CD14-positive monocyte (primary cell): ENCODE results near the gene CHRNB2. TPM values are rescaled to one million over a fixed set of nuclear protein-coding genes. Genes with fewer than 3 reads are reported as not detected.

Experiments used
- DNase-seq, 3 donors: peaks; one replicate each; pipeline ENCODE4 v3.0.0-alpha.2; 2011 to 2022
- H2AFZ ChIP-seq: 2 replicates; pipeline ENCODE4 v1.6.0; 2012; ENCODE audit warnings: mild to moderate bottlenecking, low read depth, low read length, inconsistent platforms; ENCODE audit not compliant: insufficient read depth, poor library complexity, severe bottlenecking
- H3K27ac ChIP-seq, 2 donors: 1 replicate in 1 of 2; 2 replicates in 1 of 2; pipeline ENCODE4 v1.5.1; 2012 to 2013; ENCODE audit warnings: low read length in 2 of 2, control low read depth in 1 of 2, inconsistent platforms in 1 of 2, low read depth in 1 of 2, mild to moderate bottlenecking in 1 of 2
- H3K27me3 ChIP-seq, 2 donors: one replicate each; pipeline versions ENCODE4 v1.6.0 to v1.6.1; 2011 to 2013; ENCODE audit warnings: low read length in 2 of 2; ENCODE audit not compliant: control insufficient read depth in 2 of 2, insufficient read depth in 2 of 2
- H3K36me3 ChIP-seq, 2 donors: replicated peaks in 1 of 2; 1 replicate in 1 of 2; 2 replicates in 1 of 2; pipeline versions ENCODE4 v1.5.1 to v1.6.1; 2012 to 2013; ENCODE audit warnings: low read length in 2 of 2, control low read depth in 1 of 2, inconsistent platforms in 1 of 2, mild to moderate bottlenecking in 1 of 2; ENCODE audit not compliant: insufficient read depth in 2 of 2, control insufficient read depth in 1 of 2
- H3K4me1 ChIP-seq, 2 donors: 1 replicate in 1 of 2; 2 replicates in 1 of 2; pipeline versions ENCODE4 v1.5.1 to v1.6.1; 2012 to 2013; ENCODE audit warnings: low read length in 2 of 2, control low read depth in 1 of 2, inconsistent platforms in 1 of 2, mild to moderate bottlenecking in 1 of 2, moderate library complexity in 1 of 2; ENCODE audit not compliant: insufficient read depth in 2 of 2, control insufficient read depth in 1 of 2
- H3K4me2 ChIP-seq: replicated peaks from 2 replicates; pipeline ENCODE3; 2012; ENCODE audit warnings: low read length, moderate library complexity, mild to moderate bottlenecking; ENCODE audit not compliant: poor library complexity, severe bottlenecking; ENCODE audit errors: extremely low read depth
- H3K4me3 ChIP-seq, 3 experiments: fragments of 200-600 bp in 1 of 3; sonication (generic) in 1 of 3; replicated peaks in 1 of 3; 1 replicate in 2 of 3; 2 replicates in 1 of 3; pipeline ENCODE4 v1.5.1; 2011 to 2013; ENCODE audit warnings: low read length in 3 of 3, mild to moderate bottlenecking in 3 of 3, control low read depth in 2 of 3, low read depth in 2 of 3, inconsistent platforms in 1 of 3, moderate library complexity in 1 of 3
- H3K79me2 ChIP-seq: 2 replicates; pipeline ENCODE4 v1.6.0; 2012; ENCODE audit warnings: mild to moderate bottlenecking, control low read depth, inconsistent platforms, low read length, moderate library complexity; ENCODE audit not compliant: insufficient read depth
- H3K9ac ChIP-seq: 2 replicates; pipeline ENCODE4 v1.6.0; 2017; ENCODE audit warnings: low read length, mild to moderate bottlenecking; ENCODE audit not compliant: insufficient read depth, poor library complexity, severe bottlenecking
- H3K9me3 ChIP-seq, 2 donors: replicated peaks in 1 of 2; 1 replicate in 1 of 2; 2 replicates in 1 of 2; pipeline versions ENCODE4 v1.5.1 to v1.6.1; 2012 to 2013; ENCODE audit warnings: low read length in 2 of 2, control low read depth in 1 of 2; ENCODE audit not compliant: control insufficient read depth in 1 of 2, insufficient read depth in 1 of 2
- H4K20me1 ChIP-seq: 2 replicates; pipeline ENCODE4 v1.6.0; 2012; ENCODE audit warnings: mild to moderate bottlenecking, low read length, control low read depth, moderate library complexity; ENCODE audit not compliant: insufficient read depth
- H3K27ac Mint-ChIP-seq, 7 donors: one replicate each; pipeline ENCODE4 v1.8.0; 2020; ENCODE audit warnings: mild to moderate bottlenecking in 7 of 7, mixed read lengths in 7 of 7, moderate library complexity in 6 of 7, inconsistent platforms in 2 of 7
- H3K27me3 Mint-ChIP-seq, 3 donors: one replicate each; pipeline ENCODE4 v1.8.0; 2021 to 2022; ENCODE audit warnings: low read depth in 3 of 3, mild to moderate bottlenecking in 3 of 3, mixed read lengths in 3 of 3, moderate library complexity in 3 of 3, inconsistent platforms in 1 of 3
- H3K36me3 Mint-ChIP-seq, 2 donors: one replicate each; pipeline ENCODE4 v1.8.0; 2020; ENCODE audit warnings: mixed read lengths in 2 of 2, inconsistent platforms in 1 of 2, mild to moderate bottlenecking in 1 of 2
- H3K4me1 Mint-ChIP-seq: one replicate; pipeline ENCODE4 v1.8.0; 2020; ENCODE audit warnings: mild to moderate bottlenecking, mixed read lengths
- H3K4me3 Mint-ChIP-seq, 2 donors: one replicate each; pipeline ENCODE4 v1.8.0; 2020; ENCODE audit warnings: mild to moderate bottlenecking in 2 of 2, mixed read lengths in 2 of 2, moderate library complexity in 1 of 2
- H3K9me3 Mint-ChIP-seq, 7 donors: one replicate each; pipeline ENCODE4 v1.8.0; 2020 to 2022; ENCODE audit warnings: mixed read lengths in 7 of 7, mild to moderate bottlenecking in 6 of 7, moderate library complexity in 6 of 7, inconsistent platforms in 2 of 7
- CTCF ChIP-seq: fragments of 200-600 bp; IDR thresholded peaks from one replicate; pipeline ENCODE4 v1.8.0; 2022; ENCODE audit warnings: antibody characterized with exemption, mild to moderate bottlenecking
- WGBS: methylation state at CpG from one replicate; pipeline ENCODE4 v1.1.5; 2013; ENCODE audit warnings: missing lambda C conversion rate; ENCODE audit not compliant: insufficient coverage; 5-methylcytosine and 5-hydroxymethylcytosine counted together
- intact Hi-C, 2 donors: fragments of 100-400 bp; cut with micrococcal nuclease; formaldehyde crosslinking; loops; one replicate each; pipeline versions ENCODE4 v1.15.0 to v1.15.1; 2023
- polyA plus RNA-seq, 3 donors: library from polyadenylated mRNA; depleted of rRNA in 1 of 3; unstranded in 2 of 3; stranded (reverse) in 1 of 3; fragments of 300-500 nt in 2 of 3; fragments of >200 nt in 1 of 3; fragmentation: Illumina TruSeq in 2 of 3; gene quantifications; 1 replicate in 2 of 3; 2 replicates in 1 of 3; pipeline ENCODE4 v1.2.3, GENCODE V29; 2012 to 2021

The CHRNB2 gene
- polyA plus RNA-seq, 3 donors, result 0.05 TPM; not detected in 2

GRCh38 chr1:154628121-154628405 lies 60.5 kb downstream of the CHRNB2 start:
- WGBS, result no CpG with 5 or more reads among the region's 5 CpGs
- H3K4me1 ChIP-seq, result peaks cover 23 to 26% of the 10 kb centered on the region in 2 donors
- TF ChIP-seq CTCF, result no peak
- peak overlapping the region; percentile 97 for H2AFZ ChIP-seq
- H3K27ac ChIP-seq, result peak overlapping the region; percentile 86 to 87
- H3K36me3 Mint-ChIP-seq, result peaks cover 6 to 14% of the 10 kb centered on the region in 2 donors
- H3K9ac ChIP-seq, result peak overlapping the region; percentile 86
- H3K27ac Mint-ChIP-seq, result peak overlapping the region; percentile 94 to 99 (median 98)
- peaks cover 5% of the 10 kb centered on the region for H4K20me1 ChIP-seq
- H3K4me3 ChIP-seq, result peak overlapping the region; percentile 85 to 91 (median 91)
- peaks cover 47% of the 10 kb centered on the region for H3K79me2 ChIP-seq
- H3K27me3 Mint-ChIP-seq, result peaks cover 10 to 15% (median 13%) of the 10 kb centered on the region in 3 donors
- no peaks in the 10 kb centered on the region for H3K36me3 ChIP-seq
- no peak for DNase-seq
- peaks cover 31% of the 10 kb centered on the region for H3K4me1 Mint-ChIP-seq
- H3K9me3 ChIP-seq, result no peaks in the 10 kb centered on the region
- intact Hi-C loops, result no loop called here
- peaks cover 2 to 4% of the 10 kb centered on the region in 2 donors for H3K27me3 ChIP-seq
- peak overlapping the region; percentile 95 for H3K4me2 ChIP-seq
- peaks cover 0 to 5% (median 2%) of the 10 kb centered on the region in 7 donors for H3K9me3 Mint-ChIP-seq
- H3K4me3 Mint-ChIP-seq, result peak overlapping the region; percentile 86 to 95

GRCh38 chr1:154629061-154629674 lies 61.6 kb downstream of the CHRNB2 start:
- peak overlapping the region in 3 of 7 donors; percentile 1 to 40 (median 6) for H3K27ac Mint-ChIP-seq

More at GRCh38 chr1:154629061-154629674, 61.6 kb downstream of the CHRNB2 start:
- Histone ChIP-seq H3K4me3 (no peak overlapping the region), H3K9me3 (no peaks in the 10 kb centered on the region), H2AFZ (no peak overlapping the region), H3K27me3 (peaks cover 2 to 4% of the 10 kb centered on the region in 2 donors), H3K9ac (no peak overlapping the region), H3K27ac (no peak overlapping the region), H3K36me3 (no peaks in the 10 kb centered on the region), H4K20me1 (no peaks in the 10 kb centered on the region), H3K4me2 (no peak overlapping the region), H3K4me1 (peaks cover 14 to 17% of the 10 kb centered on the region in 2 donors), H3K79me2 (peaks cover 36% of the 10 kb centered on the region)
- Mint-ChIP-seq H3K4me3 (no peak overlapping the region), H3K9me3 (peaks cover 0 to 5% (median 0%) of the 10 kb centered on the region in 7 donors), H3K4me1 (peaks cover 20% of the 10 kb centered on the region), H3K27me3 (peaks cover 10 to 15% (median 13%) of the 10 kb centered on the region in 3 donors), H3K36me3 (peaks cover 4 to 10% of the 10 kb centered on the region in 2 donors)
- WGBS, result no CpG with 5 or more reads among the region's 1 CpG
- no peak for TF ChIP-seq CTCF
- intact Hi-C loops, result no loop called here
- DNase-seq, result no peak

Other genes starting within 250 kb of the CHRNB2 start
- under 1 TPM in 1 of 3 donors, not detected in 2; 0.09 TPM for gene AQP10, start 246.7 kb upstream of the CHRNB2 start, polyA plus RNA-seq
- 1 to 10 TPM in 1 of 3 donors, under 1 TPM in 2; 0.46 to 2.2 (median 0.98) TPM for gene ATP8B2, start 242.3 kb upstream of the CHRNB2 start, polyA plus RNA-seq
- 10 to 100 TPM; 56.4 to 81.7 (median 62.1) TPM for gene IL6R, start 162.4 kb upstream of the CHRNB2 start, polyA plus RNA-seq
- not detected for gene TDRD10, start 65.6 kb upstream of the CHRNB2 start, polyA plus RNA-seq
- gene SHE, start 65.4 kb upstream of the CHRNB2 start, polyA plus RNA-seq, result not detected
- gene UBE2Q1, start 9.1 kb upstream of the CHRNB2 start, polyA plus RNA-seq, result 10 to 100 TPM in 1 of 3 donors, 1 to 10 TPM in 2; 6.4 to 22.6 (median 8.4) TPM
- 100 to 1,000 TPM in 1 of 3 donors, 10 to 100 TPM in 2; 57.3 to 100 (median 91.6) TPM for gene ADAR, start 40.4 kb downstream of the CHRNB2 start, polyA plus RNA-seq